ENCODE data around the gene BACH2.
A peak's percentile ranks its signal among the peaks of the same experiment; 100 is the strongest.
"Not testable (repeated sequence)": the region's sequence is repeated elsewhere in the genome, so short reads cannot be mapped to it uniquely, and the experiment has no call there.

BACH2 gene

DNA sequence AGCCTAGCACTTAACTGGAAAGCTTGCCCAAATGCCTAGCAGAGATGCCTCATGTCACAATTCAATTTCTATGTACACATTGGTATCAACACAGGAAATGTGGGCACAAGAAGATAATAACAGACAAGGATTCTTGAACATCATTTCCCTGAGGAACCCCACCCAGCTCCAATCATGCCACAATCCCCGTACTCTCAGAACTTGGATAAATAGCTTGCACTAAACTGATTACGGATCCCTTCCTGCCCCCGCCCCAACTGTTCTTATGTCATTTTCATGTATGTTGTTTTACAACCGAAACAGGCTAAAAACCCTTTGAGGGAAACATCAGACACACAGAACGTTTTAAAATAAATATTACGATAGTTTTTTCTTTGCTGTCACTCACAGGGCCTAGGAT, 87.1 kb downstream of the BACH2 start:
- DNase-seq: no peak

DNA sequence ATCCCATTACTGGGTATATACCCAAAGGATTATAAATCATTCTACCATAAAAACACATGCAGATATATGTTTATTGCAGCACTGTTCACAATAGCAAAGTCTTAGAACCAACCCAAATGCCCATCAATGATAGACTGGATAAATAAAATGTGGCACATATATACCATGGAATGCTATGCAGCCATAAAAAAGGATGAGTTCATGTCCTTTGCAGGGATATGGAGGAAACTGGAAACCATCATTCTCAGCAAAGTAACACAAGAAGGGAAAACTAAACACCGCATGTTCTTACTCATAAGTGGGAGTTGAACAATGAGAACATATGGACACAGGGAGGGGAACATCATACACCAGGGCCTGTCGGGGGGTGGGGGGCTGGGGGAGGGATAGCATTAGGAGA, 88.0 kb downstream of the BACH2 start:
- DNase-seq: not testable (repeated sequence)

DNA sequence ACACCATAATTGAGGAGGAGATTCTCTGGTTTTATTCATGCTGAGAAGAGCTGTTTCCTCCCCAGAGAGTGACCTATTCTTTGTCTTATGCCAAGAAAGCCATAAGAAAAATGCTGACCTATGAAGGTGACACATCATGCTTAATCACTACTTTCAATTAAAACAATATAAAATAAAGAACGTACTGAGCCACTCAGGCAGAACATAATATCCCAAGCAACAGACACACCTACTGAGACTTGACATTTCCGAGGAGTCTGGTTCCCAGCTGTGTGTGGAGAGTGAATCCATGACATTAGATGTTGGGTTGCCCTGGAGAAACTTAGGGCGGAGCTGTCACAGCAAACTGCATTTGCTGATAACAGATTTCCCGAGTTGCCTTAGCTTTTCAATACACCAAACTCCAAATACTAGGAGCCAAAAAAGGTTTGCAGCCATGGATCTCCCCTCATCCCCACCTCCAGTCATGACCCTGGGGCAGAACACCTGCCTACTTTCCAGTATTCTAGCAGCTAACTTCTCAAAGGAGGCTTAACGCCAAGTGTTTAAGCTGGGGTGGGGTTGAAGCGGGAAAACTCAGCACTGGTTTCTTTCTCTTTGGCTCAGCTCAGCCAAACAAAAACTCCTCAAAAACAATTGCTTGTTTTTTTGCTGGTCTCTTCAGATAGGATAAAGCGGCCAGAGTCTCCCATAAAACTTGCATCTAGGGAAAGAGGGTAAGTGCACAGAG, 92.2 kb downstream of the BACH2 start:
- DNase-seq: no peak

DNA sequence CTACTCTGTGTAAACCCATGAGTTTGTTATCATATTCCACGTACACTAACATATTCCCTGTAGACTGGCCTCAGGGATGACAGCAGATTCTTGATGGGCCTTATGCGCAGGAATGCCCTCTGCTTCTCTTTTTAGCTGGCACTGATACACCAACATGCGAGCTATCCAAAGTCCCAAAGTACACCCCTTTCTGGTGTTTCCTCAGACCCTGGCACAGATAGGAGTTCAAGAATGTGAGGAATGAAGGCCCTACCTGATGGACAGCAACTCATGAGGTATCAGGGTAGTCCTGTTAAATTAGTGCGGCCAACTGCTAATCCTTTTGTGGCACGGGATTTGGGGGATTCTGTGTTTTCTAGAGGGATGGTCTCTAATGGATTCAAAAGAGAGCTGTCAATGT, 93.0 kb downstream of the BACH2 start:
- DNase-seq: no peak

DNA sequence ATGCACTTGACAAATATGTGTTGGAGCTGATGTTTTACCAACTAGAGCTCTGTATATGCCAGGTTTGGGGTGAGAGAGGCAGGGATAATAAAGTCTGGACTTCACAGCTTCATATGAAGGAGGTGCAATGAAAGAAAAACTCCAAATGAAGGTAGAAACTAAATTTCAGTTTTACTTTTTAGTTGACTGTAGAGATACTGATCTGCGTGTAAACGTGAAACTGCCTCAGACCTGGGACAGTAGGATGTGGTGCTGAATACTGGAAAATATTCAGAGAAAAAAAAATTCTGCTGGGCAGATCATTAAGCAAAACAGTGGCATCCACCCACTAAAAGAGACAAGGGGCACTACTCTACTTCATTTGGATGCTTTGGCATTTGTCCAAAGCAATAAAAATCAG, 94.5 kb downstream of the BACH2 start:
- no peak for DNase-seq

DNA sequence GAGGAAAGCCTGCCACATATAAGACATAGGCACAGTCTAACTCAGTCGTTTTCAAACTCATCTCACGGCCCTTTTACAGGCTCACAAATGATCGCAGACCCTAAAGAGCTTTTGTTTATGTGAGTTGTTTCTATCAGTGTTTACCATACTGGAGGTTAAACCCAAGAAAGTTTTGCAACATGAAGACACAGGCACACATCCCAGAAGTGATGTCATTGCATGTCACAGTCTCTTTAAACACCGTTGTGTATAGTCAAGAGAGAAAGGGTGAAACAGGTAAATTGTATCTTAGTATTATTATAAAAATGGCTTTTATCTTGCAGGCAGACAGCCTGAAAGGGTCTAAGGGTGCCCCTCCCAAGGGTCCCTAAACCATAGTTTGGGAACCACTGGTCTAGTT, 96.7 kb downstream of the BACH2 start:
- no peak for DNase-seq

DNA sequence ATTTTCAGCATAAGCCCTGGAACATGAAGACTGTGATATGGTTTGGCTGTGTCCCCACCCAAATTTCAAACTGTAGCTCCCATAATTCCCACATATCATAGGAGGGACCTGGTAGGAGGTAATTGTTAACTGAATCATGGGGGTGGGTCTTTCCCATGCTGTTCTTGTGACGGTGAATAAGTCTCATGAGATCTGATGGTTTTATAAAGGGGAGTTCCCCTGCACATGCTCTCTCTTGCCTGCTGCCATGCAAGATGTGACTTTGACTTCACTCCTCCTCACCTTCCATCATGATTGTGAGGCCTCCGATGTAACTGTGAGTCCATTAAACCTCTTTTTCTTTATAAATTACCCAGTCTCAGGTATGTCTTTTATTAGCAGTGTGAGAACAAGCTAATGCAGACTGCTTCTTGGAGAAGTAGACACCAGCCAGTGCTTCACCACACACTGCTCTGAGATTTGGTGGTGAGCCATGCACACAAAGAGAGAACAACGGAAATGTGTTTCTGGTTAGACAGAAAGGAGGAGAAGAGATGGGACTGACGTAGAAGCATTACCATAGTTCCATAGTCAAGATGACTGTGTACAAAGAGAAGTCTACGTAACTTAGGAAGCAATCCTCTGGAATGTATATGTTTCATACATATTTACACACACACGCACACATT, 97.8 kb downstream of the BACH2 start:
- no peak for DNase-seq

DNA sequence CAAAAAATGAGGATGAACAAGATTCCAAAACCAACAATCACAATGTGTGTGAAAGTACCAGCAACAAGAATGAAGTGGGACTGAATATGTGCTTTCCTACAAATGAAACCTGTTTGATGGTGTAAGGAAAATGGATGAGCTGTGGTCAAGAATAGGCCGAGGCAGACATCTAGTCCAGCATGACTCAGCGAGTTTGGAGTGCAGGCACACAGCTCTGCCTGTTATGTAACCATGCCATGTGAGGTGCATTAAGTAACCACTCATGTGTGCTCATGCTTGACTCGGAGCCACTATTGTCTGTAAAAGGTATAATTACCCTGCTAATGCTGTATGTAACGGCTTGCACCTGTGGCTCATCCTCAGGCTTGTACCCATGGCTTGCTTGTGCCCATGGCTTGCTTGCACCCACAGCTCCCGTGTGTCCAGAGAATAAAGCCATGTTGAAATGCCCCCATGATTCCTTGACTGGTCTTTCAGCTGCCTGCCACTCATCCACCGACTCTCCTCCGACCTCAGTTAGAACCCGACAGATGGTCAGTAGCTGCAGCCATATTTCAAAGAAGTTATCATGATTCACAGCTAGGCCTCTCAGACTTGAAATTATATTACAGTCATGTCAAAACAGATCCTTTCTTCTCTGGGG, 98.7 kb downstream of the BACH2 start:
- DNase-seq: peak in 1 of 2 donors; percentile 31

DNA sequence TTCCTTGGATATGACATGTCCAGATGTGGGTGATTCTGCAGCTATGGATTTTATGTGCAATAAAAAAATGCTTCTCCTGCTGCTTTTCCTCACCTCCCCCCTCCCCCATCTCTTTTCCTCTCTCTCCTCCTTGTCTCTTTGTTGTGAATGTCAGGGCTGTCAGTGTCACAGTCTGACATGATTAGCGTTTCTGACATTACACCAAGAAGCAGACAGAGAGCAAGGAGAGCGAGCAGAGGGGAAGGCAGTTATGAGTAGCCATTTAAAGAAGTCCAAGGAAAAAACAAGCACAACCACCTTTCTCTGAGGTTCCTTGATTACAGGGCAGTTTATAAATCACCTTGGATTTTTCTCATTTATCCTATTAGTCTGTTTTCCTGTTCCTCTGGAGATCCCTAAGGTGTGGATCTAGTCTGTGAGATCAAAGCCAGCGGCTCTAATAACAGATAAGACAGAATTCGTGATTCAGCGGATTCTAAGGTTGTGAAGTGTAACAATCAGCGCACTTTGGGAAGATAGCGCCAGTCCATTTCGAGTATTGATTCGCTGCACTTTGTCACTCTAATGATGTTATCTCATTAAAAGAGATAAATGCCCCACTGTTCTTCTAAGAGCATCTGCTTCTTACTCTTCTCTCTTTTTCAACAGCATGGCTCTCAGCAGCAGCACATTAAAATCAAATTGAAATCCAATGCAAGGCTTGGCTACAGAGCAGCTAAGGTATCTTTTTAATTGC, 101.4 kb downstream of the BACH2 start:
- no peak for DNase-seq

DNA sequence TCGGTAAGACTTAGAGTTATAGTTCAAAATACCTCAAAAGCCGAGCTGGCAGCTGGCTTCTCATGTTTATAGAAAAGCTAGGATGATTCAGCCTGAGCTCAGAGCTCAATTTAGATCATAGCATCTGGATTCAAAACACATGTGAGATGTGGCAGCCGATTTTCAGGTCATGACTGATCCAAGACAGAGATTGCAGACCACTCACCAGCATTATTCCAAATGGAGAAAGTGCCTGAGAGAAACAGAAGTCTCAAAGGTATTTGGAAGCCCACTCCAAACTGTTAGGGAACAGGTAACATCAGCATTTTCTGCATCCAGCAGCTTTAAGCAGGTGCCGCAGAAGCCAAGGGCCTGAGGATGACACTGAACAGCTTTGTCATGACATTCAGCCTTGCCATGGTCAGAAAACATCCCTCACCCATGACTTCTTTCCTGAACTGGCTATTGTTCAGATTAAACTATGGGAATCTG, 102.2 kb downstream of the BACH2 start:
- DNase-seq: no peak

DNA sequence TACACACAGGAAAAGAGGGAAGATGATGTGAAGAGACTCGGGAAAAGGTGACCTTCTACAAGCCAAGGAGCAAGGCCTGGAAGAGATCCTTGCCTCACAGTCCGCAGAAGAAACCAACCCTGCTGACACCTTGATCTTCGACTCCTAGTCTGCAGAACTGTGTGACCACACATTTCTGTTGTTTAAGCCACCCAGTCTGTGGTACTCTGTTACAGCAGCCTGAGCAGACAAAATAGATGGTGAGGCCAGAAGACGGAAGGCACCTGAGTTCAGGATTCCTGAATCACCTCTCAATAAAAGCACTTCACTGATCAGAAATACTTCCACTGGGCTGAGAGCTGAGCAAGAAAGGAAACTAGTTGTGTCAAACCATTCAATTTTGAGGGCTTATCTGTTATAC, 103.3 kb downstream of the BACH2 start:
- DNase-seq: no peak

DNA sequence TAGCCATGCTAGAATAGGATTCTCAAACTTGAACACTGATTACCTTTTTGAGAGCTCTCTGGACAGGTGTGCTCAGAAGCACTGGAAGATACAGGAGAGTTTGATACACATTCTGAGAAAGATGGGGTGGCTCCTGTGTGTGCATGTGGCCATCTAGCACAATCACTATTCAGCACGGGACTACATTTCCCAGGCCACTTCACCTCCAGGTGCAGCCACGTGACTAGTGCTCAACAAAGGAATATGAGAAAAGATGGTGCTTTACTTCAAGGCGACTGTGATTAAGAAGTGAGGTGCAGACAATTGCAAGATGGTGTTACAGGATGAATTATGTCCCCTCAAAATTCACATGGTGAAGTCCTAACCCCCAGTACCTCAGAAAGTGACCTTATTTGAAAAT, 103.8 kb downstream of the BACH2 start:
- no peak for DNase-seq

DNA sequence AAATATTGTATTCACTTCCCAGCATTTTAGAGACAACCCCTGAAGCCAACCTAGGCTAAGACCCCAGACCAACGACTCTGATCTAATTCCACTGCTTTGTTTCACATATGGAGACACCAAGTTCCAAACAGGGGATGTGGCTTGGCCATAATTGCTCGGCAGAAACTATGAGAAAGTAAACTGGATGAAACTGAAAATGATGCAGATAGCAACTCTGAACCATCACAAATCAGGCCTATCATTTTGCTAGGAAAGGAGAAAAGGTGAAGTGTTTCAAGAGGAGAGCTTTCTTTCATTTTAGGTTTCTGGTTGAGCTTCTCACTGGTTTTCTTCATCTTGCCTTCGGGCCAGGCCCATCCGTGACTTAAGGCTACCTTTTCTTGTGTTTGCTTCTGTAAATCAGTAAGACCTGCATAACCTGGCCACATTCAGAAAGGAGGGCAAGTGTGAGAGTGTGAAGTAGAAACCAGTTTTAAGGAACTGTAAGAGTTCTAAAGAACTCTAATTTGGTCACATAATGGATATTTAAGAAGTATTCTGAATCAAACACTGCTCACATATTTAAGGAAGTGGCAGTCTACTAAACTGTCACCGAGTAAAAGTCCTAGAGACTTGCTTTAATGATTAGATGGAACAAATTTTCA, 105.8 kb downstream of the BACH2 start:
- DNase-seq: no peak

DNA sequence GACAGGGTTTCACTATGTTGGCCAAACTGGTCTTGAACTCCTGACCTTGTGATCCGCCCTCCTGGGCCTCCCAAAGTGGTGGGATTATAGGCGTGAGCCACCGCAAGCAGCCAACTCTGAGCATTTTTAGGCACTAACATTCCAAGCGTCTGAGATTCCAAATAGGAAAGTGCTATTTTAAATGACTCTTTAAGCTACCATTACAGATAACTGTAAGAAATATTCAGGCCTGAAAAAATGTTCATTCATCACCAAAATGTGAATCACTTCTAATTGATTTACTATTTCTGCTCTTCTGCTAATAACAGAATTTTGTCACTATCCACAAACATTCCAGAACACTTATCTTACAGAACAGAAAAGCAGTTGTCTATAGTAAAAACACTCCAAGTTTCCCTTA, 106.5 kb downstream of the BACH2 start:
- DNase-seq: no peak

DNA sequence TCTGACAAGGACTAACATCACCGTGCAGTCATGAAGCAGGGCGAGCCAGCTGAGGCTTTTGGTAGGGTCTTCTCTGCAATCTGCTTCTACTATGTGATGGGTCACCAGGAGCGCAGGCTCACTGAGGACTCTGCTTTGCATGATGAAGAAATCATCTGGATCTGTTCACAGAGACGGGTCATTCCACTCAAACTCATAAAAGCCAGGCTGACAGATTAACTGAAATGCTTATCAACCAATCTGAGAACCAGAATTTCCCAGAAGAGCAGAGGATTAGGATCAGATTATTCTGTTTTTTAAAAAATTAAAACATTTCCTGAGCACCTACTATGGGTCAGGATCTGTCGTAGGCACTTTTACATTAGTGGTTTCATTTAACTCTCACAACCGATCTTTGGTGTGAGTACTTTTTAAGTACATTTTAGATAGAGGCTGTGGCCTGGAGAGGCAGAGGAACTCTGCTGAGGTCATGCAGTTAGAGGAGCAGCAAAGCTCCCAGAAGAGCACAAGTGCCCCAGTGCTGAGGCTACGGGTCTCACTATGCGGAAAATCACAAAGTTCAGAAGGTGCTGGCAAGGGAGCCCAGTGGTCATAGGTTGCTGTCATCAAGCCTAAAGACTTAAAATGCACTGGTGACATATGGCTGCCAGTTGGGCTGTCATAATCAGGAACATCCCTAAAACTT, 109.1 kb downstream of the BACH2 start:
- no peak for DNase-seq

DNA sequence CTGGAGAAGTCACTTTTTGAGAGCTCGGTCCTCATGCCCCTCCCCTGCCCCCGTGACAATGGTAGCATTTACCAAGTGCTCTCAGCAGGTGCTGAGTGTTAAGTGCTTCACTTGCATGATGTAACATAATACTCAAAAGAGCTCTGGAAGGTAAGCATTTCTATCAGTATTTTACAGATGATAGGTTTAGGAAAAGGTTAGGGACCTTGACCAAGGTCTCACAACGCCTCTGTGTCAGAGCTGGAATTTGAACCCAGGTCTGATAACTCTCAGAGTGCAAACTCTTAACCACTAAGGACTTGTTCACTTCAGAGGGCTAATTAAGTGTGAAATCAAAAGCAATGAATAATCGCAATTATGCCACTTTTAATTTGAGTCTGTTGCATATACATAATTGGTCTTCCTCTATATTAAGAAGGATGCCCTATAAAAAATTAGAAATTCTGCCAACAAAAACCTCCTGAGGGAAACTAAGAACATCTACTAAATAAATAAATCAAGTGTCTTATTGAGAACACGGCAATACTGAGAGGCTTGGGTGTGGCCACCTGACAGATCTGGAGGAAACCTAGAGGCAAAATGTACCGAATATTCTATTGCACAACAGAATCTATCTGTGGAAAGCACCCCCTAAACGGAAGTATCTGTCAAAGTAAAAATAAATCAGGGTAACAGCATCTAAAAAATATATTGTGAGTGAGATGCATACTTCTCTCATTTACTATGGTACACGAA, 109.8 kb downstream of the BACH2 start:
- peak; percentile 39 to 44 for DNase-seq

DNA sequence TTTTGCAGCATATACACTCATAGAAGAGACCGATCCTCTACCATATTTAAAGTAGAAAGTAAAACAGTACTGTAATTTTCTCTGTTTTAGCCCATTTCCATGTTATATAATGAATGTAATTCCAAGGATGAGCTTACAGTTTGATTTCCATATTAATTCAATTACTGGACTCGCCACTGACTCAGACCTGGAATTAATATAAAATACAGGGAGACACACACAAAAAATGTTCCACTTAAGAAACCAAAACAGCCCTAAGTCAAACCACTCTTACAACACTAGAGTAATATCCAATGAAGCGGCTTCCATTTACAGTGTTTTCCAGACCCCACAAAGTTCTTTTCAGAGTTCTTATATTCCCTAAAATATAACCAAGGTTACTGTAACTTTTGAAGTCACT, 110.6 kb downstream of the BACH2 start:
- DNase-seq: no peak

DNA sequence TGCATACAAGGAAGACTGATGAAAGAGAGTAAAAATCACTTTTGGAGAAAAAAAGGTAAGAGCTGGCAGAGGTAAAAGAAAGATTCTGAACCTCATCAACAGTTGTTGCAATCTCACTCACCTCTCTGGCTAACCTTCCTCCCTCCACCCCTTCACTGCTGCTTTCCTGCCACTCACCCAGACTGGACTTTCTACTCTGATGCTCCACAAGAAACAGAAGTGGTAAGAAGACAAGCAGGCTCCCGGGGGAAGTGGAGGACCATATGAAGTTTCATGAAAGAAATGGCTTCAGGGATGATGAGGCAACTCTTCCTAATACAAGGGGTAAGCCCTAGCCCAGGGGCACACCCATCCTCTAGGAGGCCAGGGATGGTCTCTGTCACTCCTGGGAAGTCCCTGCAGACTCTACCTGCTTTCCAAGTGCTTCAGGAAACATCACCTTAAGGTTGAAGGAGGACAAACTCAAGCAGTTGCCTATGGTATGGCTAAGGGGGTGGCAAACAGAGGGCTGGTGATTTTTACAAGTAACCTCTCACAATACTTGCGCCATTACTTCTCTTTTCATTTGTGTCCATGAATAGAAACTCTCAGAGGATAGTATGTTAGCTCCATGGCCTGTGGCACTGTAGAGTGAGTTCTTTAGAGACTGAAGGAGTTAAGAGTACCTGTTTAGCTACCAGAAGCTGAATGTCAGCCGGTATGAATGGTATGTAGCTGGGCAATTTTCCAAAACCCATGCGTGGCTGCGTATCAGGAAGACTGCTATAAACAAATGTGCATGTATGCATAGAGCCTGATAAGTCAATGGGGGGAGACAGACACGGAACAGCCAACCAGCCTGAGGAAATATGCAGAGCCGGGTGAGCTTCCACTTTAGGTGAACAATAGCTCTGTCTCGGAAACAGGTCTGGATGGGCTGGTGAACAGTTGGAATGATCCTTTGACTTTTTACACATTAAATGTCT, 112.0 kb downstream of the BACH2 start:
- DNase-seq: no peak

DNA sequence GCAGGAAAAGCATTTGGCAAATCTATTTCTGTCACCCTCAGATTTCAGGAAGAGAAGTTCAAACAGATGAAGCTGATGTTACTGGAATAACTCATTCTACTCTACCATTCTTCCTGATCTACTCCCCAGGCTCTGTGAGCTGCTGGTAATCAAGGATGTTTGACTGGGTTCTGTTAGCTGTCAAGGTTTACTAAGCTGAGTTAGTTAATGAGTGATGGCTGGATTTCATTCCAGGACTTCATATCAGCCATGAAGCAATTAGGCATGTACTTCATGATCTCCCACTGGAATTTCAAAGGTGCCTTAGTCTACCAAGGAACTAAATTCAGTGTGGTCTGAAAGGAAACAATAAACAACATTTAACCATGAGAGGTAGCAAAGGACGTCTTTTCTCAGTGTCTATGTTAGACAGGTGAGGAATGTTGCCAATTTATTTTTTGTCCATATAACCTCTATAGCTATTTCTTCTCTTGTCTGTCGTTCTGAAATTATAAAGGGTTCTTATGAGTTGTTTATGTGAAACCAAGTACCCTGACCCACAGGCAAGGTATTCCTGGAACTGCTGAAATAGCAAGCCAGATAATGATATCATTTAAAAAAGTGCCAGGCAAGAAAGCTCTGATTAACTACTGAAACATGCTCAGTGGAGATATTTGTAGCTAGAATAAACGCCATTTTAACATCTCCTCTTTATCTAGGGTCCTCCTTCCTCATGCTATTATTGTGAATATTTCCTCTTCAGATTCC, 112.9 kb downstream of the BACH2 start:
- DNase-seq: no peak

DNA sequence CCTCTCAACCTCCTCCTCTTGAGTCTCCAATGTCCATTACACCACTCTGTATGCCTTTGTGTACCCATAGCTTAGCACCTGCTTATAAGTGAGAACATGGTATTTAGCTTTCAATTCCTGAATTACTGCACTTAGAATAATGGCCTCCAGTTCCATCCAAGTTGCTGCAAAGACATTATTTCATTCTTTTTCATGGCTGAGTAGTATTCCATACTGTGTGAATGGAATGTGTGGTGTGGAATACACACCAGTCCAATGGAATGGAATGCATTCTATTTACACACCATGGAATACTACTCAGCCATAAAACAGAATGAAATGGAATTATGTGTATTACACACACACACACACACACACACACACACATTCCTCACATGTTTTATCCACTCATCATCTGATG, 116.1 kb downstream of the BACH2 start:
- no peak for DNase-seq
